A673 (cell line): Measurements from ENCODE around the gene ADGRB2. TPM values are rescaled to one million over a fixed set of nuclear protein-coding genes. Genes with fewer than 3 reads are reported as not detected.
"Not testable (repeated sequence)": the region's sequence is repeated elsewhere in the genome, so short reads cannot be mapped to it uniquely, and the experiment has no call there.

Experiments used
- BruUV-seq: library from RNA; stranded (reverse); fragments of 400-500 nt; replicated peaks from 2 replicates; lab custom pipeline; 2021; lab: Mats Ljungman, UMichigan
- CTCF ChIA-PET: fragments of 300-600 bp; sonication (Branson Sonifier 250); formaldehyde crosslinking; loops from one replicate; lab custom pipeline; 2022; ENCODE audit warnings: antibody characterized with exemption; lab: Charles Lee
- POLR2A ChIA-PET: fragments of 300-600 bp; sonication (Branson Sonifier 250); formaldehyde crosslinking; loops from one replicate; lab custom pipeline; 2022; ENCODE audit warnings: antibody characterized with exemption; ENCODE audit not compliant: low non-redundant PET; lab: Charles Lee
- DNase-seq: peaks from one replicate; pipeline ENCODE4 v3.0.0-alpha.2; 2015; ENCODE audit warnings: low spot score
- H3K27ac ChIP-seq: fragments of 200-600 bp; sonication (generic); 2 replicates; pipeline ENCODE4 v1.5.1; 2016; ENCODE audit warnings: mixed run types, low read depth, mild to moderate bottlenecking, mixed read lengths, antibody characterized with exemption, low read length; ENCODE audit not compliant: poor library complexity, severe bottlenecking
- H3K27me3 ChIP-seq: fragments of 200-600 bp; sonication (generic); replicated peaks from 2 replicates; pipeline ENCODE4 v1.6.1; 2017; ENCODE audit warnings: mixed run types, low read depth, mild to moderate bottlenecking, mixed read lengths, antibody characterized with exemption, low read length; ENCODE audit not compliant: insufficient read depth, poor library complexity
- H3K36me3 ChIP-seq: fragments of 200-600 bp; sonication (generic); 2 replicates; pipeline ENCODE4 v1.6.1; 2016; ENCODE audit warnings: mixed run types, mild to moderate bottlenecking, mixed read lengths, antibody characterized with exemption, low read length; ENCODE audit not compliant: insufficient read depth, poor library complexity, severe bottlenecking
- H3K4me1 ChIP-seq: fragments of 200-600 bp; sonication (generic); 2 replicates; pipeline ENCODE4 v1.6.1; 2017; ENCODE audit warnings: mixed run types, mild to moderate bottlenecking, mixed read lengths, antibody characterized with exemption, low read length; ENCODE audit not compliant: insufficient read depth, poor library complexity, severe bottlenecking
- H3K4me3 ChIP-seq: fragments of 200-600 bp; sonication (generic); 2 replicates; pipeline ENCODE4 v1.5.1; 2016; ENCODE audit warnings: low read depth, mixed run types, mild to moderate bottlenecking, mixed read lengths, low read length; ENCODE audit not compliant: poor library complexity, severe bottlenecking
- H3K9me3 ChIP-seq: fragments of 200-600 bp; sonication (generic); 2 replicates; pipeline ENCODE4 v1.6.1; 2016; ENCODE audit warnings: mixed run types, low read depth, mild to moderate bottlenecking, mixed read lengths, antibody characterized with exemption, low read length; ENCODE audit not compliant: poor library complexity, severe bottlenecking
- EZH2 ChIP-seq: fragments of 200-600 bp; sonication (generic); IDR thresholded peaks from 2 replicates; pipeline ENCODE4 v1.6.1; 2017; ENCODE audit warnings: borderline replicate concordance, low read depth, mild to moderate bottlenecking, mixed read lengths, antibody characterized with exemption, low read length; ENCODE audit not compliant: poor library complexity, severe bottlenecking
- intact Hi-C: fragments of 100-400 bp; cut with micrococcal nuclease; formaldehyde crosslinking; loops from one replicate; pipeline ENCODE4 v1.10.0; 2022; ENCODE audit not compliant: unreplicated experiment
- total RNA-seq: library from RNA; stranded (reverse); gene quantifications from 2 replicates; pipeline ENCODE4 v1.2.3, GENCODE V29; 2021
- TF ChIP-seq, protein P1 (sequence below): fragments of 300-800, 200-600 bp; sonication (generic); conservative IDR thresholded peaks from 2 replicates; pipeline ENCODE4 v1.5.1; 2017; ENCODE audit warnings: low read depth, mild to moderate bottlenecking, antibody characterized with exemption, low read length, moderate library complexity, mixed read lengths

ADGRB2 gene
- total RNA-seq, 1 experiment from 2014 or later, result 5.9 TPM

DNA sequence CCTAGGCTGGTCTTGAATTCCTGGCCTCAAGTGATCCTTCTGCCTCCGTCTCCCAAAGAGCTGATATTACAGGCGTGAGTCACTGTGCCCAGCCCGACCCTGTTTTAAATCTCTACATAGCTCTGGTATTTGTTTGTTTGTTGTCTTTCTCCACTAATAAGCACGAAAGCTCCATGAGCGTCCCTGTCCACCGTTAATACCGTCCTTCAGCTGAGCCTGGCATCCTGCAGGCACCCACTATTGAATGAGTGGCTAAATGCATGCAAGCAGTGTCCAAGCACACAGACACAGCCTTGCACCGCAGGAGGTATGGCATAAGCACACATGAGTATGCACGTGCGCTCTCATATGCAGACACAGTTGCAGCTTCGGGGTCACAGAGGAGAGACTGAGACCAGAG is 55.8 kb downstream of the ADGRB2 start:
- intact Hi-C loops, result no loop called here
- Histone ChIP-seq H3K4me3 (no peak overlapping the region), H3K4me1 (peaks cover 44% of the 10 kb centered on the region), H3K27ac (no peak overlapping the region), H3K27me3 (no peaks in the 10 kb centered on the region), H3K9me3 (no peaks in the 10 kb centered on the region), H3K36me3 (no peaks in the 10 kb centered on the region)
- TF ChIP-seq, protein P1, sequence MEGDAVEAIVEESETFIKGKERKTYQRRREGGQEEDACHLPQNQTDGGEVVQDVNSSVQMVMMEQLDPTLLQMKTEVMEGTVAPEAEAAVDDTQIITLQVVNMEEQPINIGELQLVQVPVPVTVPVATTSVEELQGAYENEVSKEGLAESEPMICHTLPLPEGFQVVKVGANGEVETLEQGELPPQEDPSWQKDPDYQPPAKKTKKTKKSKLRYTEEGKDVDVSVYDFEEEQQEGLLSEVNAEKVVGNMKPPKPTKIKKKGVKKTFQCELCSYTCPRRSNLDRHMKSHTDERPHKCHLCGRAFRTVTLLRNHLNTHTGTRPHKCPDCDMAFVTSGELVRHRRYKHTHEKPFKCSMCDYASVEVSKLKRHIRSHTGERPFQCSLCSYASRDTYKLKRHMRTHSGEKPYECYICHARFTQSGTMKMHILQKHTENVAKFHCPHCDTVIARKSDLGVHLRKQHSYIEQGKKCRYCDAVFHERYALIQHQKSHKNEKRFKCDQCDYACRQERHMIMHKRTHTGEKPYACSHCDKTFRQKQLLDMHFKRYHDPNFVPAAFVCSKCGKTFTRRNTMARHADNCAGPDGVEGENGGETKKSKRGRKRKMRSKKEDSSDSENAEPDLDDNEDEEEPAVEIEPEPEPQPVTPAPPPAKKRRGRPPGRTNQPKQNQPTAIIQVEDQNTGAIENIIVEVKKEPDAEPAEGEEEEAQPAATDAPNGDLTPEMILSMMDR, result no peak
- no peak for TF ChIP-seq EZH2
- BruUV-seq, result no TSS peak
- ChIA-PET POLR2A (interaction anchor here (0.6 kb wide), 1 partner anchor 14 kb away, joined by 3 read pairs; no protein-coding TSS in a partner anchor), CTCF (interaction anchor here (0.7 kb wide), 1 partner anchor 75 kb away, joined by 3 read pairs; no protein-coding TSS in a partner anchor)
- no peak for DNase-seq

DNA sequence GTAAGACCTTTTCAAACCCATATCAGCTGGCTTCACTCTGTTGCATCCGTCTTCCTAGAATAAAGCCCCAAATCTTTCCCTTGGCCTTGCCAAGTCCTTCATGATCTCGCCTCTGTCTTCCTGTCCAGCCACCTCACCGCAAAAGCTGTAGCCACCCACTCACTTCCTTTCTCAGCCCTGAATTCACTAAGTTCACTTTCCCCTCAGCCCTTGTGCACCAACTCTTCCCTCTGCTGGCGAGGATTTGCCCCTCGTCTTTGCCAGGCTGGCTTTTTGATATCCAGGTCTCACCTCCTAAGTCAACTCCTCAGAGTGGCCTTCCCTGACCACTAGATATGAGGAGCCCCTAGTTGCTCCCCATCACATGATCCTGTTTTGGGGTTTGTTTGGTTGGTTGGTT is 56.4 kb downstream of the ADGRB2 start:
- CTCF ChIA-PET, result interaction anchor here (0.7 kb wide), 1 partner anchor 74 kb away, joined by 3 read pairs; no protein-coding TSS in a partner anchor
- POLR2A ChIA-PET, result interaction anchor here (0.6 kb wide), 1 partner anchor 13 kb away, joined by 3 read pairs; no protein-coding TSS in a partner anchor
- H3K9me3 ChIP-seq, result no peaks in the 10 kb centered on the region
- peaks cover 45% of the 10 kb centered on the region for H3K4me1 ChIP-seq
- H3K4me3 ChIP-seq, result no peak overlapping the region
- H3K27me3 ChIP-seq, result no peaks in the 10 kb centered on the region
- BruUV-seq, result no TSS peak
- DNase-seq, result peak; percentile 52
- H3K27ac ChIP-seq, result no peak overlapping the region
- intact Hi-C loops, result no loop called here
- H3K36me3 ChIP-seq, result no peaks in the 10 kb centered on the region
- TF ChIP-seq, protein P1, result peak; percentile 37
- no peak for TF ChIP-seq EZH2

DNA sequence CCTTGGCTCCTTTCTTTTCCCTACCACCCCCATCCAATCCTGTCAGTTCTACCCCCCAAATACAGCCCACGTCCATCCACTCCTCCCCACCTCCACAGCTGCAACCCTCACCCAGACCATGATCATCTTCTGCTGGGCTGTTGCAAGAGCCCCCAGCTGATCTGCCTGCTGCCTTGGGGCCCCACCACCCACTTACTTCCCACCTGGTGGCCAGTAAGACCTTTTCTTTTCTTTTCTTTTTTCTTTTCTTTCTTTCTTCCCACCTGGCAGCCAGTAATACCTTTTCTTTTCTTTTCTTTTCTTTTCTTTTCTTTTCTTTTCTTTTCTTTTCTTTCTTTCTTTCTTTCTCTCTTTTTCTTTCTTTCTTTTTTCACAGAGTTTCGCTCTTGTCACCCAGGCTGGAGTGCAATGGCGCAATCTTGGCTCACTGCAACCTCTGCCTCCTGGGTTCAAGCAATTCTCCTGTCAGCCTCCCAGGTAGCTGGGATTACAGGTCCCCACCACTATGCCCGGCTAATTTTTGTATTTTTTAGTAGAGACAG is 57.0 kb downstream of the ADGRB2 start:
- CTCF ChIA-PET, intact Hi-C loops, POLR2A ChIA-PET, H3K27ac ChIP-seq, H3K27me3 ChIP-seq, H3K4me3 ChIP-seq, H3K36me3 ChIP-seq, BruUV-seq, H3K9me3 ChIP-seq, DNase-seq: not testable (repeated sequence)
- H3K4me1 ChIP-seq, result peaks cover 42% of the 10 kb centered on the region
